22Rv1 (cell line): Measurements from ENCODE around the gene MSANTD7.
"Not testable (repeated sequence)": the region's sequence is repeated elsewhere in the genome, so short reads cannot be mapped to it uniquely, and the experiment has no call there.

Experiments used
- H3K27ac ChIP-seq: fragments of 450-650 bp; 2 replicates; pipeline ENCODE4 v1.5.1; 2017
- ZFX ChIP-seq: fragments of 450-650 bp; IDR thresholded peaks from 2 replicates; pipeline ENCODE4 v1.6.1; 2017; ENCODE audit warnings: antibody characterized with exemption, borderline replicate concordance
- TF ChIP-seq, protein P1 (sequence below): fragments of 450-650 bp; IDR thresholded peaks from 2 replicates; pipeline ENCODE4 v1.5.1; 2017; ENCODE audit warnings: mild to moderate bottlenecking

The MSANTD7 gene

DNA sequence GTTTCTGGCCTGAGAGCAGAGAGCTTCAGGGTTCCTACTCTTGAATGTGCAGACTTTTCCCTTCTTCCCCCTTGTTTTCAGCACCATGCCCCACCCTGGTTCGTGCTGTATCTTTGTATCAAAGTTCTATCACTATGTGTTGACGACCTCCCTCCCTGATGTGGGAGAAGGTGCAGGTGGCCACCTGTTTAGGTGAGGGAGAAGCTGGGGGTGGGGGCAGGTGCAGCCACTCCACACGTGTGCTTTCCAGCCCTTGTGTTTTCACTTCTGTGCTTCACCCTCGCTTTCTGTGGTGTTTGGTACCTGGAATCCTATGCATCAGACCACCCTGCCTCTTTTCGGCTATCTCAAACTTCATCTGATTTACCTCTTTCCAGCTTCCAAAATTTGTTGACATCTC is 20.9 kb downstream of the MSANTD7 start:
- no peak for TF ChIP-seq ZFX
- TF ChIP-seq, protein P1, sequence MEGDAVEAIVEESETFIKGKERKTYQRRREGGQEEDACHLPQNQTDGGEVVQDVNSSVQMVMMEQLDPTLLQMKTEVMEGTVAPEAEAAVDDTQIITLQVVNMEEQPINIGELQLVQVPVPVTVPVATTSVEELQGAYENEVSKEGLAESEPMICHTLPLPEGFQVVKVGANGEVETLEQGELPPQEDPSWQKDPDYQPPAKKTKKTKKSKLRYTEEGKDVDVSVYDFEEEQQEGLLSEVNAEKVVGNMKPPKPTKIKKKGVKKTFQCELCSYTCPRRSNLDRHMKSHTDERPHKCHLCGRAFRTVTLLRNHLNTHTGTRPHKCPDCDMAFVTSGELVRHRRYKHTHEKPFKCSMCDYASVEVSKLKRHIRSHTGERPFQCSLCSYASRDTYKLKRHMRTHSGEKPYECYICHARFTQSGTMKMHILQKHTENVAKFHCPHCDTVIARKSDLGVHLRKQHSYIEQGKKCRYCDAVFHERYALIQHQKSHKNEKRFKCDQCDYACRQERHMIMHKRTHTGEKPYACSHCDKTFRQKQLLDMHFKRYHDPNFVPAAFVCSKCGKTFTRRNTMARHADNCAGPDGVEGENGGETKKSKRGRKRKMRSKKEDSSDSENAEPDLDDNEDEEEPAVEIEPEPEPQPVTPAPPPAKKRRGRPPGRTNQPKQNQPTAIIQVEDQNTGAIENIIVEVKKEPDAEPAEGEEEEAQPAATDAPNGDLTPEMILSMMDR = no peak
- no peak overlapping the region for H3K27ac ChIP-seq

DNA sequence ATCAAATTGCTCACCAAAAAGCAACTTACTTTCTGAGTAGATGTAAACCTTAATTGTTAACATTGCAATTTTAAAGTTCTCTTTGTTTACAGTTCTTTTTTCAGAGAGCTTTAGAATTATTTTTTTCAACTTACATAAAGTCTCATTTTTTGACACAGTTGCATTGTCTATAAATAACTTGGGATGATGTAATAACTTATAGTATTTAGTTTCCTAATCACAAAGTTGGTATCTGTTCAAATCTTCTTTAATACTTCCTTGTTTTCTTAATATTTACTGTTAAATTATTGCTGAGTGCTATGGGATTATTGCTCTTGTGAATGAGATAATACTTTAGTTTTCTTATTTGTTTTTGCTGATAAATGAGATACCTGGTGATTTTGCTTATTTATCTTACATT is 21.7 kb downstream of the MSANTD7 start:
- H3K27ac ChIP-seq = no peak overlapping the region
- TF ChIP-seq, protein P1 = no peak
- TF ChIP-seq ZFX = no peak

DNA sequence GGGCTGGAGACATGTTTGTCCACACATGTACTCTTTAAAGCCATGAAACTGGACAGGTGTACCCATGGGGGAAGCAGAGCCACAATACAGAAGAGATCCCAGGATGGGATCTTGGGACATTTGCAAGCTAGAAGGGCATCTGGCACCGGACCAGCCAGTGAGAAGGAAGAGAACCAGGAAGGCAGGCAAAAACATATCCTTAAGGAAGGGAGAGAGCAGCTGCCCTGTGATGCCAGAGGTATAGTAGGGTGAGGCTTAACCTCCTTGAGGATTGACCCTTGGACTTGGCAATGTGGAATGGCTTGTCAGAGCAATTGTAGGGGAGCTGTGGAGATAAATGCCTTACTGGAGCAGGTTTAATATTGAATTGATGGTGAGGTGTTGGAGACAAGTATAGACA is 22.7 kb downstream of the MSANTD7 start:
- H3K27ac ChIP-seq = no peak overlapping the region
- TF ChIP-seq, protein P1 = no peak
- no peak for TF ChIP-seq ZFX

DNA sequence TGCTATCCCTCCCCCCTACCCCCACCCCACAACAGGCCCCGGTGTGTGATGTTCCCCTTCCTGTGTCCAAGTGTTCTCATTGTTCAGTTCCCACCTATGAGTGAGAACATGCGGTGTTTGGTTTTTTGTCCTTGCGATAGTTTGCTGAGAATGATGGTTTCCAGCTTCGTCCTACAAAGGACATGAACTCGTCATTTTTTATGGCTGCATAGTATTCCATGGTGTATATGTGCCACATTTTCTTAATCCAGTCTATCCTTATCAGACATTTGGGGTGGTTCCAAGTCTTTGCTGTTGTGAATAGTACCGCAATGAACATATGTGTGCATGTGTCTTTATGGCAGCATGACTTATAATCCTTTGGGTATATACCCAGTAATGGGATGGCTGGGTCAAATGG is 26.4 kb downstream of the MSANTD7 start:
- H3K27ac ChIP-seq = not testable (repeated sequence)

DNA sequence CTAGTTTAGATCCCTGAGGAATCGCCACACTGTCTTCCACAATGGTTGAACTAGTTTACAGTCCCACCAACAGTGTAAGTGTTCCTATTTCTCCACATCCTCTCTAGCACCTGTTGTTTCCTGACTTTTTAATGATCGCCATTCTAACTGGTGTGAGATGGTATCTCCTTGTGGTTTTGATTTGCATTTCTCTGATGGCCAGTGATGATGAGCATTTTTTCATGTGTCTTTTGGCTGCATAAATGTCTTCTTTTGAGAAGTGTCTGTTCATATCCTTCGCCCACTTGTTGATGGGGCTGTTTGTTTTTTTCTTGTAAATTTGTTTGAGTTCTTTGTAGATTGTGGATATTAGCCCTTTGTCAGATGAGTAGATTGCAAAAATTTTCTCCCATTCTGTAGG is 26.8 kb downstream of the MSANTD7 start:
- not testable (repeated sequence) for H3K27ac ChIP-seq

DNA sequence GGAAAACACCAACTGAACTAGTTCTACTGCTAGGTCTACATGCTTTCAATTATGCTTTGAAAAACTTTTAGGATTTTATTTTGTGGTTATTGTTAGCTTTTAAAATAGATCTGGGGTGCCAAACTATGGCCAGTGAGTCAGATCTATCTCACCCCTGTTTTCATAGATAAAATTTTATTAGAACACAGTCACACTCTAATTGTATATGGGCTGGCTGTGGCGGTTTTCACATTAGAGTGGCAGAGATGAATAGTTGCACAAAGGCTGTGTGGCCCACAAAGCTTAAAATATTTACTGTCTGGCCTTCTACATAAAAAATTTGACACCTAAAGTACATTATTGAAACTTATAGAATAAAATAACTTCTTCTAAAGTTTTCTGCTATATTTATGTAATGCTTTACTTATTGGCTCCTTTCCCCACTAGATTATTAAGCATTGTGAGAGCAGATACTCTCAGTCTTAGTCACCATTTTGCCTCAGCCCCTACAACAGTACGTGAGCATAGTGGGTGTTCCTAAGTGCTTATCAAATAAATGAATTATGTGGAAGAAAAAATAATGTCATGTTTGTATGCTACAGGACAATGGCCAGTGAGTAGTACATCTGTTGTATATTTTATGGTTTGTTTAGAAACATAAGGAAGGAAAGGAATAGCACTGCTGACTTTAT is 35.1 kb downstream of the MSANTD7 start:
- TF ChIP-seq, protein P1 = no peak
- TF ChIP-seq ZFX = no peak
- no peak overlapping the region for H3K27ac ChIP-seq

DNA sequence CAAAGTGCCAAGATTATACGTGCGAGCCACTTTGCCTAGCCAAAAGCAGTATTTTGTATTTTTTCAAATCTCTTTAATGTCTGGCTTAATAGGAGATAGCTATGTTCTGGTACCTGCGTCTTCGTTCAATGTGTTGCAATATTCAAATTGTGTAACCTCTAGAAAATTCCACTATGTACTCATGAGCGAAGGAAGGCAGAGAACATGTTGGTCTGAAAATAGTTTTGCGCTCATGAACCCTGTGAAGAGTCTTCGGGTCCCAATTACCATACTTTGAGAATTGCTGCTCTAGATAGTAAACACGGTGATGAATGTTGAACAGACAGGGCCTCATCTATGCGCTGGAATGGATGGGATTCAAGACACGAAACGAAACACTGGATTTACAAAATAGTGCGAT is 37.8 kb downstream of the MSANTD7 start:
- TF ChIP-seq, protein P1 = no peak
- TF ChIP-seq ZFX = no peak
- H3K27ac ChIP-seq = no peak overlapping the region; the same call in 1 of the 2 replicates

DNA sequence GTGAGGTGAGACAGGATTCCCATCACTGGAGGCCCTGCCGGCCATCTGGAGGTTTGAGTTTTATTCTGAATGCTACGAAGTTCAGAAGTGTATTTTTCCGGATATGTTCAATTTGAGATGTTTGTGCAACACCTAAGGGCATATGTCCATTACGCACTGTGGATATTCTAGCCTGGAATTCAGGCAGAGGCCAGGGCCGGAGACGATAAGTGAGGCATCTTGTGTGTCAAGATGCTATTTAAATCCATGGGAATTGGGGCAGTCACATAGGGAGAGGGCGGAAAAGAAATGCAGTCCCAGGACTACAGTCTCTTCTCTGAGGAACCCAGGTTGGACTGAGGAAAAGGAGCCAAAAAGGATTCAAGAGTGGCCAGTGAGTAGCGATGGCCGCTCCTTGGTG is 38.7 kb downstream of the MSANTD7 start:
- H3K27ac ChIP-seq = no peak overlapping the region; the same call in 1 of the 2 replicates
- TF ChIP-seq, protein P1 = no peak
- no peak for TF ChIP-seq ZFX
